GM18907 (cell line): ENCODE data around the gene OR9A2.

Experiments used
- ATAC-seq: cut with Tn5 transposase; IDR thresholded peaks from one replicate; pipeline ENCODE4 v1.9.1; 2021; ENCODE audit warnings: mild to moderate bottlenecking, moderate library complexity; ENCODE audit not compliant: unreplicated experiment

OR9A2 gene, protein sequence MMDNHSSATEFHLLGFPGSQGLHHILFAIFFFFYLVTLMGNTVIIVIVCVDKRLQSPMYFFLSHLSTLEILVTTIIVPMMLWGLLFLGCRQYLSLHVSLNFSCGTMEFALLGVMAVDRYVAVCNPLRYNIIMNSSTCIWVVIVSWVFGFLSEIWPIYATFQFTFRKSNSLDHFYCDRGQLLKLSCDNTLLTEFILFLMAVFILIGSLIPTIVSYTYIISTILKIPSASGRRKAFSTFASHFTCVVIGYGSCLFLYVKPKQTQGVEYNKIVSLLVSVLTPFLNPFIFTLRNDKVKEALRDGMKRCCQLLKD

DNA sequence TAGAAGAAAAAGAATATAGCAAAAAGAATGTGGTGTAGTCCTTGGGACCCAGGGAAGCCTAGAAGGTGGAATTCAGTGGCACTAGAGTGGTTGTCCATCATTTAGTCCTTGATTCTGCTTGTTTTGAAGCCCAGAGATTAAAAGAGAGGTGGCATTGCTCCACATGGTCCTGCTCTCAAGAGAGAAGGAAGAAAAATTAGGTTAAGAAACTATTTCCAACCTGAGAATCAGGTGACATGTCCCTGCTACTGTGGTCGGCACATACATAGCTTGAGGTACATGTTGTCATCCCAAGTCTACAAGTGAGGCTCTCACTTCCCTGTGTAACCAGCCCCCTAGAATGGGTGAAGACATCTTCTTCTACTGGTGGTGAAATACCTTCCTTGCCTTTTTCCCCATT is at the start of gene OR9A2:
Gene OR9A2, minus strand, starts transcription at position 101 of the 400 bp plus-strand sequence. Its CDS starts 0 bp downstream, at position 101.
- no peak for ATAC-seq

DNA sequence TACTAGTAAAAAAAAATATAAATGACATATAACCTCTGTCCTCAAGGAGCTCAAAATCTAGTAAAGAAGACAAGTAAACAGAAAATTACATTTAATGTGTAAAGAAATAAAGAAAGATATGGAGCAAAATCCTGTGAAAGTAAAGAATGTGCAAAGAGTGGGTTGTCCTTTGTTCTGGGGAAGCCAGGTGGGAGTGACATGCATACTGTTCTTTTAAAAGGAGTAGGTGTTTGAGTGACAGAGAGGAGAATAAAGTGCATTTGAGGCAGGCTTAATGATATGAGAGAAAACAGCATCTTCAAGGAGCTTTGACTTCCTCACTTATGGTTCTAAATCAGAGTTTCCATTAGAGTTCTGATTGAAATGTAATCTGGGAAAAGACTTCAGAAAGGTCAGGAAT is 47.2 kb upstream of the OR9A2 start:
- no peak for ATAC-seq

DNA sequence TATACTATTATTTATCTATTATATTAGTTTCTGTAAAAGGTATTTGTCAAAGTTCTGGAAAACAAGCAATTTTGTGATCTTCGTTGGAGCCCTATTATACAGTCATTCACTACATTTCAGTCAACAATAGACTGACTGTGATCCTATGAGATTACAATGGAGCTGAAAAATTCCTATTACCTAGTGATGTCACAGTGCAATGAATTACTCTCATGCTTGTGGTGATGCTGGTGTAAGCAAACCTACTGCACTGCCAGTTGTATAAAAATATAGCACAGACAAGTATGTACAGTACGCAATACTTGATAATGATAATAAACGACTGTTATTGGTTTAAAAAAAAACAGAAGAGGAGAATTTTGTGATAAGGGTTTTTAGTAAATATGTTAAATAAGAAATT is 46.6 kb upstream of the OR9A2 start:
- ATAC-seq, result no peak

DNA sequence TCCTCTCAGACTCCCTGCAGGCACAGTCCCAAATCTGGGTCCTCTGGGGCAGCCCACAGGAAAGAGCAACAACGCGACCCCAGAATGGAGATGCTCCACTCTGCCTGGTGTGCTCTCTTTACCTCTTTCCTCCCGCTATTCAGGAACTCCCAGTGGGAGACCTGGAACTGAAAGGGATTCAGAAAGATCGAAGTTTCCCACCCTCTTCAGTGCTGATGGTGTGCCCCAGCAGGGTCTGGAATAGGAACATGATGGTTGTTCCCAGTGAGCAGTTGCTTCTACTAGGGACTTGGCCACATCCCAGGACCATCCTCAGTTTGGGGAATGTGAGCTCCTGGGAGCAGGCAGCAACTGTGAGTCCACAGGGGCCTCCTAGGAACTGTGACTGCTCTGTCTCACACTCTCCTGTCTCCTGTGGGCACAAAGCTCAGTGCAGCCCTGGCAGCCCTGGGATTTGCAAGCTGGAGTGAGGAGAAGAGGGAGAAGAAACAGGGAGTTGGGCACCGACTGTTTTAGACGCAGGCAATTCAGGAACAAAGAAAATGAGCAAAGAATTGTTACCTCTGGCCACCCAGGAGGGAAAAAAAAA is 43.1 kb upstream of the OR9A2 start:
- ATAC-seq, result no peak

DNA sequence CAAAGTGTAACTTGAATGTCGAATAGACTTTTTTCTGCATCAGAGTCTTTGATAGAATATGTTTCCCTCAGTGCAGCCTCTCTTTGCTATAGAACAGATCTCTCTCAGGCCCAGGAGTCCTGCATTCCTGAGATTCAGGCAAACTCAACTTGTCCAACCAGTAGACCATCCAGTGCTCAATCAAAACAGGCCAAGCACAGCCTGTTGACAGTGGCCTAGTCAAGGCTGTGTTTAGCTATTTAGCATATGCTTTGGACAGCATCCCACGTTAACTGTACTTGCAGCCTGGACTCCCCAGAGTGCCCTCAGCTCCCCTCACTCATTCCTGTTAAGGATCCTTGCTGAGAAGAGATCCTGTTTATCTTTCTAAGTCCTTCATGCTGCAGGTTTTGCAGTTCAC is 41.5 kb upstream of the OR9A2 start:
- no peak for ATAC-seq

DNA sequence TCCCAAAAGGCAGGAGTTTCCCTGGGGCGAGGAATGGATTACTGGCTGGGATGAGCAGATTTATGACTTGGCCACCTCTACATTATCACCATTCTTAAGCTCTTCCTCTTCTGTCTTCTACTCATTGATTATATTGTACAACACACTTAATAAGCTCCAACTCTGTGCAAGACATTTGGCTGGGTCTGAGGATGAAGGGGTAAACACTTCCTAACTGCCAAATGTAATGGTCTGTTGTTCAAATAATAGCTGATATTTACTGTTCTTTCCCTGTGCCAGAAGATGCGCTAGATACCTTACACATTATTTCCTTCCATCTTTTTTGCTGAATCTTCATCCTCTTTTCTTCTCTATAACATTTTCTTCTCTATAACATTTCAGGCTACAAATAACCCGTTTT is 36.8 kb upstream of the OR9A2 start:
- ATAC-seq, result no peak

DNA sequence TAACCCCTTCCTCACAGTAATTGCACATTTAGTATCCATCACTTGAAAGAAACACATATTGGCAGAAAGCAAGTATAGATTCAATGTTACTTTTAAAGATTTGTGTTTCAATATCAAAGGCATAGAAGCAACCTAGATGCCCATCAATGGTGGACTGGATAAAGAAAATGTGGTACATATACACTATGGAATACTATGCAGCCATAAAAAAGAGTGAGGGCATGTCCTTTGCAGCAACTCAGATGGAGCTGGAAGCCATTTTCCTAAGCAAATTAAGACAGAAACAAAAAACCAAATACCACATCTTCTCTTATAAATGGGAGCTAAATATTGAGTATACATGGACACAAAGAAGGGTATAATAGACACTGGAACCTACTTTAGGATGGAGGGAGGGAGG is 28.8 kb upstream of the OR9A2 start:
- ATAC-seq, result no peak

DNA sequence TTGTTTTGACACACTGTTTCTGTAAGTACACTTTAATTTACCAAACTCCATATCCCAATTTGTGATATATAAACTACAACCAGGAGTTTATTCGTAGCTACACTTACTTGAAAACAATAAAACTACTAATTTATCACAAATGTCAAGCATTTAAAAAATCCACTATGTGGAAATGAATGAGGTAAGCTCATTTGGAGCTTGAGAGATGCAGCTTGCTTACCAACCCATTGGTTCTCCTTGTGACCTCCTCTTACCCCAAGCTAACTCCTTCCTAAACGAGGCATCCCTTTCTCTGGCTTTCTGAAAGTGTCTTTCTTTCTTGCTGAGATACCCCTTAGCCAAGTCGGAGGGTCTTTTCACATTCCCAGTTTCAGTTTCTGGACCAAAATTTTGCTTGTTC is 27.7 kb upstream of the OR9A2 start:
- no peak for ATAC-seq

DNA sequence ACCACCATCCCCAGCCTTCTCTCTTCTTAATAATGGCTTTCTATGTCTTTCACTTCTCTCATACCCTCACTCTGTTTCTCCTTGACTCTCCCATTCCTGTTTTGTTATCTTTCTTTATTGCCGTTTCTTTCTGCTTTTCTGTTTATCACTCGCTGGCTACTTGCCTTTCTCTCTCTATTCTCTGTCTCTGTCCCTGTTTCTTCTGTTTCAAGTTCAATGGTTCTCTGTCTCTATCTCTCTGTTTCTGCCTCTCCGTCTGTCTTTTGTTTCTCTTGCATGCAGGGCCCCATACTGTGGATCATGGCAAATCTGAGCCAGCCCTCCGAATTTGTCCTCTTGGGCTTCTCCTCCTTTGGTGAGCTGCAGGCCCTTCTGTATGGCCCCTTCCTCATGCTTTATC is 25.1 kb upstream of the OR9A2 start, which contains the start of gene OR6V1:
Gene OR6V1, plus strand, starts transcription at position 301 of the 400 bp plus-strand sequence. Its CDS starts 0 bp downstream, at position 301.
- no peak for ATAC-seq

DNA sequence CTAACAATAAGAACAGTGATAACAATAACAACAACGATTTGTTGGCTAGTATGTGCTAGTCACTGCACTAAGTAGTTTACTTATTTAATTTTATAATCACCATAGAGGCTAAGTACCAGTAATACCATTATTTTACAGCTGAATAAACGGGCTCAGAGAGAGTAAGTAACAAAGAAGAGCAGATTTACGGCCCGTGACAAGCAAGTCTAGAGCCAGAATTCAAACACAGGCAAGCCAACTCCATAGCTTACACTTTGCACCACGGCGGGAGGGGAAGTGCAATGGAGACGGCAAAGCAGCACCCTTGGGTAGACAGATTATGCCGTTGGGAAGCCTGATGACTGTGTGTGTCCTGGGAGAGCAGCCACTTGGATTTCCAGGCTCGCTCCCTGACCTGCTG is 24.0 kb upstream of the OR9A2 start:
- no peak for ATAC-seq

DNA sequence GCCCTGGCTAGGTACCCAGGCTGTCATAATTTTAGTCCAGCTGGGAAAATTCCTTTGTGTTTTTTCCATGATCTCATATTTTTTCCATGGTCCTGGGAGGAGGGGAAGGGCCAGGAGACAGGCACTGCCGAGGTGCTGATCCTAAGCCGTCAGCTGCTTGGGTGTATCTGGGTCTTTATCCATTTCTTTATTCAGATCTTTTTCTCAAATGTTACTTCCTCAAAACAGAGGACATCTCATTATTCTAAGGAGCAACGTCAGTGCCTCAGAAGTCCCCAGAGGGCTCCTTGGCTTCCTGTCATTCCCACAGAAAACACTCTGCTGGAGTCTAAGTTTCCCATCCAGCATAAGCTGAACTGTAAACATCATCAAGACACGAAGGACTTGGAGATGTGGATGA is 22.4 kb upstream of the OR9A2 start:
- ATAC-seq, result no peak

DNA sequence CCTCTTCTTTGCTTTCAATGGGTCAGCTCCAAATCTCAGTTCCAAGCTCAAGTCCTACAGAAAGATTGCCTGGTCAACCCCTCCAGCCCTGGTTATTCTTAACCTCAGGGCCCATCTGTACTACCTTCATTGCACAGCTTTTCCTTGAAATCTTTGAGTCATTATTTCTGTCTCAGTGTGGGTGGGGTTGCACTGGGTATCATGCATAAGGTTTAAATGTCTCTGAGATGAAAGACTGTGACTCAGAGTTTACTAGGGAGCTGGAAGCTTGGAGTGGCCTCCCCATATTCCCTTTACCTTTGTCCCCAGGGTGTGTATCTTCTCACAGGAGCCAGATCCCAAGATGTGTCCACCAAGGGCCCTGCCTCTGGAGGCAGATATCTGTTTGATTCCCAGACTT is 21.9 kb upstream of the OR9A2 start:
- no peak for ATAC-seq

DNA sequence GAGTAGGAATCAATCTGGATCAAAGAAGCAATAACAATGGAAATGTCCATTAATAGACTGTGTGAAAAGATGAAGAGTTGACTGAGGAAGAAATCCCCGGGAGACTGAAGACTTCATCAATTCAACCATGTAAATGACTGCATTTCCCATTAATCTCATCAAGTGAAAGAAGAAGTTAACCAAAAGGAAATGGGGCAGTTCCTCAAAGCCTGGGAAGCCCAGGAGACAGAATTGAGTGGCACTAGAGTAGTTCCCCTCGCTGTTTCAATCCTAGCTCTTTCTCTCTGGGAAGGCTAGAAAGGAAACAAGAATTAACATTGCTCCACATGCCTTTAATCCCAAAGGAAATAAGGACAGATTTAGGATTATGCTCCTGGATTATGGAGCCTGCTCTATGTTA is 20.4 kb upstream of the OR9A2 start:
- ATAC-seq, result no peak

DNA sequence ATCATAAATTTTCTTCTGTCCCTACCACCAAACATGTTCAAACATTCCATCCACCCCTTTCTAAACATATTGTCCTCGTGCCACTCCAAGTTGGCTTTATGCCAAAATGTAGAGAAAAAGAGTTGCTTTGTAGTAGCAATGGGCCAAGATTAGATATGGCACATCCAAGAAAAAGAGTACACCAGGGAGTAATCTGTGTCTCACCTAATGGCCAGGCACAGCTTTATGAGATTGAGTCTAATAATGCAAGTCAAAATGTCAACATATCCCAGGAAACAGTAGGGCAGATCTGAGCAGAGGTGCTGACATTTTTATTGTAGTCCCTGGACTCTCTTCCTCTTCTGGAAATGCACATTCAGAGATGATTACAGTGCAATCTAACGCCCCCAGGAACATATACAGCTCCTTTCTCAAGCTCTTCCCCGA is 19.5 kb upstream of the OR9A2 start:
- ATAC-seq, result no peak

DNA sequence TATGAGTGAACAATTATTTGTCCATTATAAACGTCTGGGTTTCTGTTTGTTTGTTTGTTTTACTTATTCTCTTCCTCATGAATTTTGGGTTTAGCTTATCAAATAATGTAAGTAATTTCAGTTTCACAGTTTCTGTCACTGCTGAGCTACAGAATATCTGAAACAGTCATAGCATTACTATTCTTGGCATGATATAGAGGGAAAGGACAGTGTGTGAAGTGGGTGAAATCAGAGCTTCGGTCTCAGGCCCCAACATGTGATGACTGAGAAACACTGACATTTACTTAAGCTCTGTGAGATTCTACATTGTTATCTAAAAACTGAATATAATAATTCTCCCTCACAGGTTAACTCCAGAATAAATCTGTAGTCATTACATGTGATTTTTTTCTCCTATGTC is 16.5 kb upstream of the OR9A2 start:
- ATAC-seq, result no peak

DNA sequence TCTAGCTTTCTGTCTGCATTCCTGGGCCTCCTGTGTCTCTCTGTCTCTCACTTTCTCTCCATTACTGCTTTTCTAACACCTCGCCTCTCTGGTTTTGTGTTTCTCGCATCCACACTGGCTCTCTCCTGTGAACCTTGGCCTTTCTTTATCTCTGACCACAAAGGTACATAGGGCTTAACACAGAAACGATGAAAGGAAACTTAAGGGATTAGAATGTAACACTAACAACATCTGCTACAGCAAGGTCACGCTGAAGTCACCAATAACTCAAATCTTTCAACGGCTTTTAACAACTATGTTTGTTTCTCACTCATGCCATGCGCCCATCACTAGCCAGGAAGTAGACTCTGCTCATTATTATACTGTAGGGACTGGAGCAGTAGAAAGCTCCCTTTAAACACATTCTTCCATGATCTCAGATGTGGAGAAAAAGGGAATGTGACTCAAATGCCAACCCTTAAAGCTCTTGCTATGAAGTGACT is 15.9 kb upstream of the OR9A2 start:
- ATAC-seq, result no peak

DNA sequence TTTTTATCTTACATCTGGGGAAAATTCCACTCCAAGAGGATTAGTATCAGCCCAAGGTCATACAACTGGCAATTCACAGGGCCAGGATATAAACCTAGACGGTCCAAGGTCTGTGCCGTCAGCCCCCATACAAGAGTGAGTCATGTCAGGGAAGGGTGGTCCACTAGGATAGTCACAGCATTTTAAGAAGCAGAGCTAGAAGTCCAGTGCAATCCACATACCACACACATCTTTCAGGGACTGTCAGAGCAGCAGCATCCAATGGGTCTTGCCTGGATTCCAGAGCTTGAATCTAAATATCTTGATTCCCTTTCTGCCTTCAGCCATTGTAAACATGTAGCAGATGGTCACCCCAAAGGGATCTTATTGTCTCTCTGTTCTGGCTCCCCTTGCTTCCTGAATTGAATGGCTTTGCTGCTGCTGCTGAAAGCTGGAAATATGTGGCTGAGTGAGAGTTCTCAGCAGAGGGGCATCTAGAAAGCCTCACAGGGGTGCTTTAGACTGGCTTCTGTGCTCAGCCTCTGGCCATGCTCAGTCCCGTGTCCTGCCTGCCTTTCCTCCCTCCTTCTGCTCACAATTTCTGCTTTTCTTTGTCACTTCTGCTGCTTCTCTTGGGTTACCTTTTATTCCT is 15.3 kb upstream of the OR9A2 start:
- ATAC-seq, result no peak

DNA sequence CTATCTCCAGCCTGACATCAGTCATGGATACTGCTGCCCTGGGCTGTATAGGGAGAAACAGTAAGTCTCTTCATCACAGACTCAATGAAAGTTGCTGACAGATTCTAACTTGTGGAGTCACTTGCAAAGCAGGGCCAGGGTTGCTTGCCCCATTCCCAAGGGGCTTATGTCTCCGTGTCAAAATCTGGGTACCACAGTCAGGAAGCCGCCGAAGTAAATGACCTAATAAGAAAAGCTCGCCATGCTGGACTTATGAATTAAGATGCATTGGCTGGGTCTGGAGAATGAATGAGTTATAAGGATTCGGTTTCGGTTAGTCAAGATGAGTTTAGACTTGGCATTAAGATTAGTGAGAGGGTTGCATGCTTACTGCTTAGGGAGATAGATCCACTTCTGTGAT is 14.4 kb upstream of the OR9A2 start:
- ATAC-seq, result no peak

DNA sequence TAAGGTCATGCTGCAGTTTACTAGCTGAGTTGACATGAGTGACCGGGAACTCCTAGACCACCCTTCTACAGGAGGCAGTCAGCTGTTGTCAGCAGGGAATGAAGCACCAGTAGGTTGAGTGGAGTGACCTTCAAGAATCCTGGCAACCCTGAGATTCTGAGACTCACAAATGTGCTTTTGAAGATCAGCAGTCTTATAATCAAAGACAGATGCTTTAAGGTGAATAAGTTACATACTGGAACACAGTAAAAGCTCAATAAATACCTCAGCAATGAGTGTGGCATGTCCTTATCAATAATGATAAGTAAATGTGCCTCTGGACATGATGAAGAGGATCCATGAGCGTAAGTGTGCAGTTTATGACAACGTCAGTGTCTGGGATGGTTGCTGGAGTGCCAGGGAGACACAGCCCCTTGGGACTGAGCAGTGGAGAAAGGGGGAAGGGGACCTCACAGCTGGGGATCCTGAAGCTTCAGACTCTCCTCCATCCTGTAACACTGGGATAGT is 13.3 kb upstream of the OR9A2 start:
- no peak for ATAC-seq

DNA sequence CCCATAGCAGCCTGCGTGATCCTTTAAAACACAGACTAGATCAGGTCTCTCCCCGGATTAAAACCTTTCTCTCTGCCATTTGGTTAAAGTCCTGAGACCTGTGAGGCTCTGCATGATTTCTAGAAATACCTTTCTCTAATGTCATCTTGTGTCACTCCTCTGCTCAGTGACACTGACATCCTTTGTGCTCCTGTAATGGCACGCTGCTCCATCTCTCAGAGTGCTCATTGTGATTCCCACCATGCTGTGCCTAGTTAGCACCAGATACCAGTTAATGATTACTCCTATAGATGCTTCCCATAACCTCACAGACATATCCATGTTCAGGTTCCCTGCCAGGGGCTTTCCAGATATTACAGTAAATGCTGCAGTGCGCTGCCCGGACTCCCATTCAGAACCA is 11.7 kb upstream of the OR9A2 start:
- ATAC-seq, result no peak

DNA sequence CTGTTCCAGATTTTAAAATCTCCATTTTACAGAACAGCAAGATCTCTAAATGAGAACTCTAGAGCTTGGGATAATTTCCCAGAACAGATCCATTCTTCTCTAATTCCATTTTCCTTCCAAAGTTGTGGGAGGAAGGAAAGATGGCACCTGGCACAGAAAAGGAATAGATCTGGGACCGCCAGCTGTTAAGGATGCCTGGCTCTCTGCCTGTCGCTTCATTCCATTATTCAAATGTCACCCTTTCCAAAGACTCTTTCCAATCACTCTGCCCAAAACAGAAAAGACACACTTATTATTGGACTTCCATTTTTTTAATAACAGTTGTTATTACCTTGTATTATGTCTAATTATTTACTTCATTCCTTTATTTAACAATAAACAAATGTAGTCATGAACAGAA is 751 bp upstream of the OR9A2 start:
- no peak for ATAC-seq

DNA sequence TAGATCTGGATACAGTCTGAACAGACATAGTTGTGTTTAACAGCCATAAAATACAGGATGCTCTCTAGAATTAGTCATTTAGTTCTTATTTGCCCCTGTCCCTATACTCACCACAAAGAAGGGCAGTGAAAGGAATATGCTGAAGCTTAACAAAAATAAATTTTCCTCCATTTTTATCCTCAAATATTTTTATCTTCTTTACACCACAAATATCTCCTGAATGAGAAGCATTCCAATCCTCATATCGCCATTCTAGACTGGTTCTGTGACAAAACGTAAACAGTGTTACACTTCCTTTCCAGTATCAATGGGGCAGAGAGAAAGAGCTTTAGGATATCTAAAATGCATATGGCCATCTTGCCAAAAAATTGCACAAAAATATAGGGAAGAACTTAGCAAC is 1.6 kb downstream of the OR9A2 start:
- no peak for ATAC-seq
